Neutrophil (primary cell): ENCODE measurements around the gene CACNG1.
"Not testable (repeated sequence)": the region's sequence is repeated elsewhere in the genome, so short reads cannot be mapped to it uniquely, and the experiment has no call there.

Experiments
- H3K27ac ChIP-seq: fragments of 200-600 bp; sonication (generic); 2 replicates; pipeline ENCODE4 v1.5.1; 2016; ENCODE audit warnings: mild to moderate bottlenecking, moderate library complexity
- H3K27me3 ChIP-seq: fragments of 200-600 bp; sonication (generic); 2 replicates; pipeline ENCODE4 v1.6.0; 2016; ENCODE audit warnings: mild to moderate bottlenecking
- H3K36me3 ChIP-seq: fragments of 200-600 bp; sonication (generic); 2 replicates; pipeline ENCODE4 v1.5.1; 2017
- H3K4me1 ChIP-seq, 2 experiments: fragments of 200-600 bp in 1 of 2; sonication (generic) in 1 of 2; 1 replicate in 1 of 2; 2 replicates in 1 of 2; pipeline versions ENCODE4 v1.5.1 to v1.6.1; 2013 to 2016; ENCODE audit warnings: low read depth in 1 of 2, low read length in 1 of 2, mild to moderate bottlenecking in 1 of 2, moderate library complexity in 1 of 2; ENCODE audit not compliant: control insufficient read depth in 1 of 2, insufficient read depth in 1 of 2
- H3K4me3 ChIP-seq, 2 experiments: fragments of 200-600 bp in 1 of 2; sonication (generic) in 1 of 2; 1 replicate in 1 of 2; 2 replicates in 1 of 2; pipeline ENCODE4 v1.5.1; 2013 to 2016; ENCODE audit warnings: low read depth in 1 of 2, low read length in 1 of 2, mild to moderate bottlenecking in 1 of 2, moderate library complexity in 1 of 2
- H3K9me3 ChIP-seq: fragments of 200-600 bp; sonication (generic); 2 replicates; pipeline ENCODE4 v1.5.1; 2016
- CTCF ChIP-seq: fragments of 200-600 bp; sonication (generic); IDR thresholded peaks from 2 replicates; pipeline ENCODE4 v1.5.1; 2016; ENCODE audit warnings: antibody characterized with exemption

Gene CACNG1

DNA sequence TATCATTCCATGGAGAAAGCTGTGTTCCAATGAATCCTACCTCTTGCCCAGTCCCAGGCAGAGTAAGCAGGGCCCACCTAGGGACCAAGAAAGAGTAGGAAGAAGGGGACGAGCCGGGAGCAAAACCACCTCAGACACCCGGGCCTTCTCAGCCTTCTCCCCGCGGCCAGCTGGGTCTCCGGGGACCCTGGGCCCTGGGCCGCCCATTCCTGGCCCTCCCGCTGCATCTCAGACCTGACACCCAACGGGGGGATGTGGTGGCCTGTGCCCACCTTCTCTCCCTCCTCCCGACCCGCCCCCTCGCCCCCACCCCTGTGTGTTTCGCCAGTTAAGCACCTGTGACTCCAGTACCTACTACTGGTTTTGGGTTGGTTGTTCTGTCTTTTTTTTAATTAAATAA lies 11.4 kb upstream of the CACNG1 start:
- TF ChIP-seq CTCF: no peak
- H3K27me3 ChIP-seq: no peaks in the 10 kb centered on the region
- H3K9me3 ChIP-seq: no peaks in the 10 kb centered on the region
- H3K4me3 ChIP-seq: no peak overlapping the region
- no peaks in the 10 kb centered on the region for H3K4me1 ChIP-seq
- H3K27ac ChIP-seq: no peak overlapping the region
- no peaks in the 10 kb centered on the region for H3K36me3 ChIP-seq

DNA sequence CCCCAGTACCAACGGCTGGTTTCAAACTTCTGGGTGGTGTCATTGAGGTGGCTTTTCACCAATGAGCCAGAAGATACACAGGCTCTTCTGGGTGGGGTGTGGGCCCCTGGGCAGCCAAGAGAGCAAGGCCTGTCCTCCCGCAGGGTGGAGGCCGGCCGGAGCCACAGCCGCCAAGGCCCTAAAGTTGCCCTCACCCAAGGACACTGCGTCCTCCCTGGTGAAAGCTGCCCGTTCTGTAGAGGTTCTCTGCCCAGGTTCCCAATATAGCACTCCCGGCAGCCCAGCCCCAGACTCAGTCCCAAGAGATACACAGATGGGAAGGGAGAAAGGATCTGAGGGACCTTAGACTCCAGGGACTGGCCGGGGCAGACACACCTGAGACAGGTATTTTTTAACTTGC lies 10.7 kb upstream of the CACNG1 start:
- no peak for TF ChIP-seq CTCF
- Histone ChIP-seq H3K36me3 (no peaks in the 10 kb centered on the region), H3K27me3 (no peaks in the 10 kb centered on the region), H3K27ac (no peak overlapping the region), H3K9me3 (no peaks in the 10 kb centered on the region), H3K4me3 (no peak overlapping the region), H3K4me1 (no peaks in the 10 kb centered on the region)

GRCh38 chr17:67035131-67036083 lies 8.9 kb upstream of the CACNG1 start:
- H3K9me3 ChIP-seq: no peaks in the 10 kb centered on the region
- TF ChIP-seq CTCF: no peak
- H3K4me1 ChIP-seq: no peaks in the 10 kb centered on the region
- H3K4me3 ChIP-seq: no peak overlapping the region
- H3K36me3 ChIP-seq: no peaks in the 10 kb centered on the region
- H3K27ac ChIP-seq: no peak overlapping the region
- H3K27me3 ChIP-seq: no peaks in the 10 kb centered on the region

- H3K27me3 ChIP-seq: no peaks in the 10 kb centered on the region
- H3K27ac ChIP-seq: no peak overlapping the region
- no peaks in the 10 kb centered on the region for H3K4me1 ChIP-seq
- no peaks in the 10 kb centered on the region for H3K9me3 ChIP-seq
- no peaks in the 10 kb centered on the region for H3K36me3 ChIP-seq
- TF ChIP-seq CTCF: no peak
- H3K4me3 ChIP-seq: no peak overlapping the region
These were observed 5.4 kb upstream of the CACNG1 start for GRCh38 chr17:67038861-67039365.

DNA sequence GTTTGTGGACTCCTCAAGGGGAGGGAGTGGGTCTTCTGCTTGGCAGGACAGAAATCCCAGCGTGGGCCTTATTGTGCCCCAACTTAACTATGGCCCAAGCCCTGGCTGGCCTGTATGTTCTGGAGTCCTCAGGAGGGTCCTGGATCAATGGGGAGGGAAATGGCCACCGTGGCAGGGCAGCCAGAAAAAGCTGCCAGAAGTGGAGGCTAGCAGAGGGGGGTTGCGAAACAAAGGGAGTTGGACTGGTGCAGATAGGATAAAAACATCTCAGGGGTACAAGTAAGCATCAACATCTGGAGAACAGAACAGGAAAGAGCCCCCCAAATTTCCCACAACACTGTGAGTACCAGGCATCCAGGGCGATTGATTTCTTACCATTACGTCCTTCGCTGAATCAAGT lies 3.7 kb upstream of the CACNG1 start:
- Histone ChIP-seq H3K4me3 (no peak overlapping the region), H3K9me3 (no peaks in the 10 kb centered on the region), H3K27me3 (no peaks in the 10 kb centered on the region), H3K4me1 (no peaks in the 10 kb centered on the region), H3K36me3 (no peaks in the 10 kb centered on the region), H3K27ac (no peak overlapping the region)
- no peak for TF ChIP-seq CTCF

DNA sequence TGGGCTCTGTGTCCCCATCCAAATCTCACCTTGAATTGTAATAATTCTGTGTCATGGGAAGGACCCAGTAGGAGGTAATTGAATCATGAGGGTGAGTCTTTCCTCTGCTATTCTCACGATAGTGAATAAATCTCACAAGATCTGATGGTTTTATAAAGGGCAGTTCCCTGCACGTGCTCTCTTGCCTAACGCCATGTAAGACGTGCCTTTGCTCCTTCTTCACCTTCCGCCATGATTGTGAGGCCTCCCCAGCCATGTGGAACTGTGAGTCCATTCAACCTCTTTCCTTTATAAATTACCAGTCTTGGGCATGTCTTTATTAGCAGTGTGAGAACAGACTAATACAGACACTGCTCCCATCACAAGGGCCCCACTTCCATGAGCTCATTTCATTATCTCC lies 3.2 kb upstream of the CACNG1 start:
- not testable (repeated sequence) for H3K36me3 ChIP-seq, H3K27ac ChIP-seq, H3K9me3 ChIP-seq, H3K4me3 ChIP-seq, H3K4me1 ChIP-seq, H3K27me3 ChIP-seq
